HUDEP-2 (cell line): ENCODE data around the gene DDX28.

ENCODE experiments used
- DNase-seq, 76 experiments: peaks; one replicate each; lab custom pipeline; 2025; ENCODE audit not compliant: unreplicated experiment in 76 of 76; lab: John Stamatoyannopoulos, UW

DDX28 gene

GRCh38 chr16:68022728-68023537, at the start of gene DDX28, which contains the start of gene DUS2:
DDX28 (minus strand) TSS chr16:68023232; CDS start chr16:68023202, 30 bp downstream.
DUS2 (plus strand) TSS chr16:68023284; CDS start chr16:68038024, 14,740 bp downstream.
- peak; percentile 11 to 91 (median 80) for DNase-seq

GRCh38 chr16:68072038-68072695, 49.1 kb upstream of the DDX28 start:
- peak in 71 of 76 experiments; percentile 20 to 88 (median 67) for DNase-seq

- no peak for DNase-seq
These were observed 48.5 kb upstream of the DDX28 start for GRCh38 chr16:68071518-68071901.

GRCh38 chr16:68070806-68071517, 47.9 kb upstream of the DDX28 start:
- no peak for DNase-seq

GRCh38 chr16:68070249-68070730, 47.3 kb upstream of the DDX28 start:
- no peak for DNase-seq

GRCh38 chr16:68069511-68070248, 46.6 kb upstream of the DDX28 start:
- peak in 3 of 76 experiments; percentile 10 to 23 (median 13) for DNase-seq

GRCh38 chr16:68068926-68069325, 45.9 kb upstream of the DDX28 start:
- DNase-seq, result no peak

- DNase-seq, result no peak
These were observed 43.7 kb upstream of the DDX28 start for GRCh38 chr16:68066763-68067162.

GRCh38 chr16:68065716-68066305, 42.8 kb upstream of the DDX28 start:
- DNase-seq, result no peak

GRCh38 chr16:68064791-68065365, 41.8 kb upstream of the DDX28 start:
- DNase-seq, result peak in 71 of 76 experiments; percentile 31 to 87 (median 66)

- no peak for DNase-seq
These were observed 39.9 kb upstream of the DDX28 start for GRCh38 chr16:68062910-68063393.

- no peak for DNase-seq
These were observed 38.4 kb upstream of the DDX28 start for GRCh38 chr16:68061396-68061795.

GRCh38 chr16:68059804-68060203, 36.8 kb upstream of the DDX28 start:
- no peak for DNase-seq

- no peak for DNase-seq
These were observed 32.4 kb upstream of the DDX28 start for GRCh38 chr16:68055395-68055794.

- peak in 1 of 76 experiments; percentile 10 for DNase-seq
These were observed 26.4 kb upstream of the DDX28 start for GRCh38 chr16:68049449-68049848.

GRCh38 chr16:68047987-68048386, 25.0 kb upstream of the DDX28 start:
- DNase-seq, result no peak

GRCh38 chr16:68046106-68046505, 23.1 kb upstream of the DDX28 start:
- DNase-seq, result no peak

GRCh38 chr16:68041783-68042182, 18.8 kb upstream of the DDX28 start:
- DNase-seq, result no peak

- DNase-seq, result peak in 75 of 76 experiments; percentile 8 to 91 (median 79)
These were observed 17.7 kb upstream of the DDX28 start for GRCh38 chr16:68040506-68041288.
